Hindlimb muscle (tissue), 1 donor: ENCODE measurements around the gene CCDC87. TPM values are rescaled to one million over a fixed set of nuclear protein-coding genes. Genes with fewer than 3 reads are reported as not detected.
"Not testable (repeated sequence)": the region's sequence is repeated elsewhere in the genome, so short reads cannot be mapped to it uniquely, and the experiment has no call there.

ENCODE experiments used
- DNase-seq: peaks from one replicate; pipeline ENCODE4 v3.0.0-alpha.2; 2013
- polyA plus RNA-seq: library from polyadenylated mRNA; unstranded; fragments of 120-200 nt; gene quantifications from one replicate; pipeline ENCODE4 v1.2.1, GENCODE V29; 2013; ENCODE audit not compliant: insufficient read length

The CCDC87 gene
- polyA plus RNA-seq: 0.25 TPM

- DNase-seq: peak; percentile 98
Observed at GRCh38 chr11:66592457-66593302, at the start of gene CCDC87, which contains the start of gene CCS. TSS of gene CCDC87 (minus strand) at chr11:66593063. CDS start at chr11:66593015, 48 bp downstream. TSS of gene CCS (plus strand) at chr11:66593185. CDS start at chr11:66593262, 77 bp downstream.

GRCh38 chr11:66641834-66642233, 49.0 kb upstream of the CCDC87 start:
- no peak for DNase-seq

GRCh38 chr11:66639814-66640340, 47.0 kb upstream of the CCDC87 start:
- not testable (repeated sequence) for DNase-seq

GRCh38 chr11:66639066-66639813, 46.4 kb upstream of the CCDC87 start:
- DNase-seq: no peak

GRCh38 chr11:66638177-66639065, 45.6 kb upstream of the CCDC87 start, which contains the start of gene RBM4:
TSS of gene RBM4 (plus strand) at chr11:66638703. CDS start at chr11:66639712, 1,009 bp downstream.
- peak; percentile 100 for DNase-seq

DNA sequence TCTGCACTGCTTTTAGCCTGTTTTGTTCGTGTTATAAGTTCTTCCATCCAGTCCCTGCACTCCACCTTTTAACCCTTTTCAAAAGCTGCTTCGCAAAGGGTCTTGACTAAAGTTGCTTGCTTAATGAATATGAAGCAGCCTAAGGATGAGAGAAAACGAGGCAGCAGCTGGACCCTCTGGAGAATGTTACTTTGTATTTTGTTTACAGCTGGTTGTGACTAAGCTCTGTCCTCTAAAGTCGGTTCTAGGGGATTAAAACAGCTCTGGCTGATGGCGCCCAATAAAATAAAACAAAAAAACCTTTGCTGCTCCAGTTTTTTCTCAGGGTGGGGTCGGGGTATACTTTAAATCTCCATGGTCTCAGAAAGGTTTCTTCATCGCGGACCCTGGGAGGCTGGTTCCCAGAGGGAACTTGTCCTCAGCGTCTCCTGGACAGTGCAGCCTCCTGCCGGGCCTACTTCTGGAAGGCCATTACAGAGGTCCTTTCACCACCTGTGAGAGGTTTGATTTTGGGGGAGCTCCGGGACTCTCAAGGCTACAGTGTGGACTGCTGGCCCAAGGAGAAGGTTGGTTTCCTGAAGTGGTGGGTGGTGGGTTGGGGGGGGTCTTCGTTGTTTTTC, 44.8 kb upstream of the CCDC87 start:
- DNase-seq: no peak

DNA sequence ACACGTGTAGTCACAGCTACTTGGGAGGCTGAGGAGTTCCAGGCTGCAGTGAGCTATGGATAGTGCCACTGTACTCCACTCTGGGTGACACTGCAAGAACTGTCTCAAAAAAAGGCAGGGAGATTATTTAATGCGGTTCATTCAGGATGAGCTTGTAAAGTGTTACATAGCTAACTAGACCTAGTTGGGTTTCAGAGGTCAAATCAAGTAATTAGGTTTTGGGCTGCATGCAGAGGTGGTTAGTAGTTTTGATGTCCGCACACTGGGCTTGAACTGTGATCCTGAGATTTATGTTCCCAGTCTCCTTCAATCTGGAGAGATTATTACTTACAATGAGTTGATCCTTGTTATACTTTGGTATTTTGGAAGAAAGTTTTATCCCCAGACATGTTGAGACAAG, 43.5 kb upstream of the CCDC87 start:
- no peak for DNase-seq

- DNase-seq: no peak
Observed at GRCh38 chr11:66632952-66633351, 40.1 kb upstream of the CCDC87 start.

DNA sequence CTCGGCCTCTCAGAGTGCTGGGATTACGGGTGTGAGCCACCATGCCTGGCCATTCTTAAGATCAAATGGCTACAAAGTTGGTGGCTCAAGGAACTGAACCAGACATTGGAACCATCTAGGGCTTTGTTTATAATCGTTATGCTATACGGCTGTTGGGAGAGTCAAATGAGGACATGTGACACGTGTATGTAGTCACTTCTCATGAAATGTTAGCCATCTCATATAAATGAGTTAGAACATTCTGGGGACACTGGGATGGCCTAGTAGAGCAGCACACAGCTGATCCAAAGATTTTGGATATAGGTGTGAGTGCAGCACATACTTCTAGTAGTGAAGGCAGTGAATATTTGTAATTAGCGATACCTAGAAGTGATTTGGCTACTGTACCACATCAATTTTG, 39.0 kb upstream of the CCDC87 start:
- no peak for DNase-seq

DNA sequence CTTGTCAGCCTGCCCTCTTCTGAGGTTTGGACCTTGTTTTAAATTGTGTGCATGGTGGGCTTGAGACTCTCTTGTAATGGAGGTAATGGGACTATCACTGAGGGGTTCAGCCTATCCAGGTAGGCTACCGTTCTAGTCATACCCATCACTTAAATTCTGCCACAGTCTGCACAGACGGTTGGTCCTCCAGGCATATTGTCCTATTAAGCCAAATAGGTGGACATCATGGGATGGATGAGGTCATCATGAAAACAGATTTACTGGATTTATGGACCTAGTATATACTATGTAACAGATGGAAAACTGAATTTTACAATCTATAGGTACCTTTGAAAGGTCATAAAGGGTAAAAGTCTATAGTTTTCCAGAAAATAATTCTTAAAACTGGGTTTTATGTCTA, 36.5 kb upstream of the CCDC87 start:
- DNase-seq: no peak

DNA sequence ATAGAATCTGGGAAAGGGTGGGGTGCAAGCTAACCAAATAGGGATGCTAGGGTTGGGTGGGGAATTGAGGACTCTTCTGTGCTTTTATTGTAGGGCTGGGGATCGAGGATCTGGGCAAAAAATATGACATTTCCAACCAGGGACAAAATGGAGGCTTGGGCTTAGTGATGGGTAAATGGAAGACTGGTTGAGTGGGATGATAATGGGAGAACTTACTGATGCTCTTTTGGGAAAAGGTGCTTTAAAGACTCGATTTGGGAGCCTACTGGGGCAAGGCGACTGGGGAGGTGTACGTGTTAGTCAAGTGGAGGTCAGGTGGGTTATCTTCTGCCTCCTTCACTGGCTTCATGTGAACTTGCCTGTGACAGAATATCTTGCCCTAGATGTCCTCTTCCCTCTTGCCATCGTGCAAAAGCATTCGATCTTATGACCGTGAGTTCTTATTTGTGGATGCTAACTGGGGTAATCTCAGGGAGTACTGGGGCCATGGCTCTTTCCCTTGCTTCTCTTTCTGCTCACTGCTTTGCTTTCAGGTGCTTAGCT, 35.3 kb upstream of the CCDC87 start:
- no peak for DNase-seq

- DNase-seq: no peak
Observed at GRCh38 chr11:66626926-66627325, 34.1 kb upstream of the CCDC87 start.

- DNase-seq: no peak
Observed at GRCh38 chr11:66626382-66626781, 33.5 kb upstream of the CCDC87 start.

- DNase-seq: no peak
Observed at GRCh38 chr11:66625752-66626149, 32.9 kb upstream of the CCDC87 start.

- DNase-seq: no peak
Observed at GRCh38 chr11:66625041-66625751, 32.3 kb upstream of the CCDC87 start.

GRCh38 chr11:66624450-66624849, 31.6 kb upstream of the CCDC87 start:
- no peak for DNase-seq

- no peak for DNase-seq
Observed at GRCh38 chr11:66619080-66619554, 26.3 kb upstream of the CCDC87 start.

- DNase-seq: no peak
Observed at GRCh38 chr11:66617155-66617834, 24.4 kb upstream of the CCDC87 start.

GRCh38 chr11:66616379-66617154, 23.7 kb upstream of the CCDC87 start, which contains the start of gene RBM14:
TSS of gene RBM14 (plus strand) at chr11:66616630. CDS start at chr11:66616721, 91 bp downstream.
- peak; percentile 99 for DNase-seq
